Activated gamma-delta T cell treated with Interleukin-2 at 50 U/mL for 16 hours (primary cell): ENCODE data around the gene SLC16A3.
"Not testable (repeated sequence)": the region's sequence is repeated elsewhere in the genome, so short reads cannot be mapped to it uniquely, and the experiment has no call there.

Experiments
- DNase-seq: peaks from one replicate; pipeline ENCODE4 v3.0.0-alpha.2; 2020

The SLC16A3 gene

DNA sequence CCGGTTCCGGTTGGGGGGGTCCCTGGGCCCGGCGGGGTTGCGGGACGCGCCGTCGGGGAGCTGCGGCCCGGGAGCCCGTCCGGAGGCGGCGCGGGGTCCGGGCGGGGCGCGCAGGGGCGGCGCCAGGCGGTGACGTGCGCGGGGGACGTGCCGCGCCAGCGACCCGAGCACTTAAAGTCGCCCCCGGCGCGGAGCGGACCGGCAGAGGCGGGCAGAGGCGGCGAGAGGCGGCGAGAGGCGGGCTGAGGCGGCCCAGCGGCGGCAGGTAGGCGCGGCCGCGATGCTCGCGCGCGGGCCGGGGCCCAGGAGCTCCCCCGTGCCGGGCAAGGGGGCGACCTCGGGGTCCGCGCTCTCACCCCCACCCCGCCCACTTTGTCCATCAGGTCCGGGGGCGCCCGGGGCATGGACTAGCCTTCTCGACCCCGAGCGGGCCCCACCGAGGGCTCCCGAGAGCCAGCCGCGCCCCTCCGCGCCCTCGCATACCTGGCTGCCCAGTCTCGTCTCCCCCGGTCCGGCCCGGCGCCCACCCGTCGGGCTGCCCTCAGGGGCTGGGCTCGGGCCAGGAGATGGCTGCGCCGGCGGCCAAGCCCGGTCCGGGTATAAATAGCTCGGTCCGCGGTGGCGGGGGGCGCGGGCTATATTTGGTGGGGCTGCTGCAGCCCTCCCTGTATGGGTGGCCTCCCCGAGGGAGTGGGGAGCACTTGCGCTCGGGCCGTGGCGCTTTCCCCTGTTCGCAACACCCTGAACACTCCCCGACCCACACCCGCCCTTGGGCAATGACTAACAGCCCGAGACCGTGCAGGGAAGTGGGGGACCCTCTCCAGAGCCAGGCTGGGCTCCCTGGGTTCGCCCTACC is at the start of gene SLC16A3:
TSS of gene SLC16A3 (plus strand) at position 201 of the 856 bp plus-strand sequence. CDS start 6,967 bp downstream, outside the sequence.
- peak; percentile 54 for DNase-seq

DNA sequence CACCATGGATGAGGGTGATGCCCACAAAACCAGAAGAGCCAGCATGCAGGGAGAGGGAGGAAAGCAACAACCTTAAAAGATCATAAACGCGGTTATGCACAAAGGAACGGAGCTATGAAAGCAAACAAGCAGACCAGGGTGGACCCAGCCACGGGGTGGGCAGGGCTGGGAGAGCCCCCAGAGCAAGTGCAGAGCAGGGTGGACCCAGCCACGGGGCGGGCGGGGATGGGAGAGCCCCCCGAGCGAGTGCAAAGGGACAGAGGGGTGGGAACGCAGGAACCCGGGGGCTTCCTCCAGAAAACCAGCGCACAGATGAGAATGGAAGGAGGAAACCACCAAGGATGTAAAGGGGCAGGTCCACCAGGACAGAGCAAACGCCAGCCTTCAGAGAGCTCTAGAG is 49.4 kb upstream of the SLC16A3 start:
- DNase-seq = no peak

DNA sequence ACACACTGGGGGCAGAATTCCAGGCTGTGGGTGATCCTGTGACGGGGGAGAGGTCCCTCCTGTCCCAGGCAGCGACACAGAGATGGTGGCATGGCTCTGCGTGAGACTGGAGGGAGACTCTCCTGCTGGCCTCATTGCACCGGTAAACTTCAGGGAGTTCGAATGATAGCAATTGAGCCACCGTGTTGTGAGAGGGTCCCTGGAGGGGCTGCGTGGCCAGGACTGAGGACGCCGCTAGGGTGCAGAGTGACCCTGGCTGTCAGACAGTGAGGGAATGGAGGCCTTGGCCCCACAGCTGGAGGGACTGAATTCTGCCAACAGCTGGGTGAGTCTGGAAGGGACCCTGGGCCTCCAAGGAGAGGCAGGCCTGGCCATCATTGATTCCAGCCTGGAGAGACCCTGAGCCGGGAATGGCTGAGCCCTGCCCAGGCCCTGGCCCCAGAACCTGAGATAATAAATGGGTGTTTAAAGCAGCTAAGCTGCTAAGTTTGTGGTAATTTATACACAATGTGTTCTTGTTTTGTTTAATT is 48.8 kb upstream of the SLC16A3 start:
- no peak for DNase-seq

DNA sequence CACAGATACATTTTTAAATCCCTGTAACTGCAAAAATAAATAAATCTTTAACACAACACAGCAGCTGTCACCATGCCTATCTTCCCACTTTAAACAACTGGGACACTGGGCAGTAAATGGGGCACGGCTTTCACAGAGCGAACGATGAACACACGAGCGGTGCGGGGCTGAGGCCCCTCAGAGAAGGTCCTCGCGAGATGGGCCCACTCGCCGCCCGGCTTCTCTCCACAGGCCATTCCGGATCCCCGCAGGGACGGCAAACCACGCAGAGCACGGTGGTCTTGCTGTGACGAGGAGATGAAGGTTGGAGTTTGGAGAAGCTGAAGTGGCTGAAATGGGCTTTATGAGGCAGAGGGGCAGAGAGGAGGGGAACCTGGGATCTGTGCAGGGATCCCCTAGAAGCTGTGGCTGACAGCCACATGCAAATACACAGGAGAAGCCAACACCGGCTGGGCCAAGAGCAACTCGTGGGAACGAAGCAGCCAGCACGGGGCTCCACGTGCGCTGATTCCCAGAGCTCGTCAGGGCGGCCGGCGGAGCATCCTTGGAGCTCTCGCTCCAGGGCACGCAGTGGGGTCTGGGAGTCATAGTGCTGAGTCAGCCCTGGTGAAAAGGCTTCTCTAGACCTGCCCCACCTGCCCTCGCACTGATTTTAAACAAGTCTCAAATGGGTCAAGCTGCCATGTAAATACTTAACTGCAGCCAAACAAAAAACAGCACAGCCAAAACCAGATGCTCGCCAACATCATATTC is 47.9 kb upstream of the SLC16A3 start:
- DNase-seq = no peak

DNA sequence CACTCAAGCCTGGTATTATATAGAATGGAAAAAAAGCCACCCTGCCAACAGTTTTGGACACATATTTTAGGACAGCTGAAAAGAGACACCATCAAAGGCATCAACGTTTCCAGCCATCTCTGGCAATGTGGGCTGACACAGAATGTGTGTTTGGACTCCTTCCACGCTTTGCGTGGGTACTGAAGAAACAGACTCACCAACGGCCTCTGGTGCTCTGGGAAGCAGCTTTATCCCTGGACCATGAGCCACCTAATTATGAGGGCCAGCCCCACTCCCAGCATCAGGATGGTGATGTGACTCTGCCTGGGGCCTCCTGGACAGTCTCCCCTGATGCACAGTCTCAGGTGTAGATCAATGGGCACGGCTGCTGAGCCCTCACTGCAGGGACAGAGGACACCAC is 44.1 kb upstream of the SLC16A3 start:
- DNase-seq = no peak

DNA sequence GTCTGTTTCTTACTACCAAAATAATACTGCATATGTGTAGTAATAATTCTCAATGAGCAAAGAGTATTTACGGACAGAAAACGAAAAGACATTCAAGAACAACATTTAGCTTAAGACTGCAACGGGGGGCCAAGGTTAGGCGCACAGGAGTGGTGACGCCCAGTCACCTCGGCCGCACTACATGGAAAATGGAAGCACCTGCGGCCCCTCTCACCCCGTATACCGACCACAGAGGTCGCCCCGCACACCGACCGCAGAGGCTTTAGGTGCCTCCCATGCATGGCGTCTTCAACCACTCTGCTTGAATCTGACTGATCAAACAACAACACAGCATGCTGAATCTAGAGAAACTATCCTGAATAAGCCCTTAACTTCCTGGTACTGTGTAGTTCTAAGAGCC is 42.6 kb upstream of the SLC16A3 start:
- DNase-seq = no peak

DNA sequence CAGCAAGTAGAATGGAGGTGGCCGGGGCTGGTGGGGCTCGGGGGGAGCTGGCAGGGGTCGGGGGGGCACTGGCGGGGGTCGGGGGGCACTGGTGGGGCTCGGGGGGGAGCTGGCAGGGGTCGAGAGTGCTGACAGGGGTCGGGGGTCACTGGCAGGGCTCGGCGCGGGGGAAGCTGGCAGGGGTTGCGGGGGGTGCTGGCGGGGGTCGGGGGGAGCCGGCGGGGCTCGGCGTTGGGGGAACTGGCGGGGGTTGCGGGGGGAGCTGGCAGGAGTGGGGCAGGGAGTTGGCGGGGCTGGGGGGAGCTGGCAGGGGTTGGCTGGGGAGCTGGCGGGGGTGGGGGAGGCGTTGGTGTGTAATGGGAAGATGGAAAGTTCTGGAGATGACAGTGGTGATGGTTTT is 41.3 kb upstream of the SLC16A3 start:
- DNase-seq = no peak

DNA sequence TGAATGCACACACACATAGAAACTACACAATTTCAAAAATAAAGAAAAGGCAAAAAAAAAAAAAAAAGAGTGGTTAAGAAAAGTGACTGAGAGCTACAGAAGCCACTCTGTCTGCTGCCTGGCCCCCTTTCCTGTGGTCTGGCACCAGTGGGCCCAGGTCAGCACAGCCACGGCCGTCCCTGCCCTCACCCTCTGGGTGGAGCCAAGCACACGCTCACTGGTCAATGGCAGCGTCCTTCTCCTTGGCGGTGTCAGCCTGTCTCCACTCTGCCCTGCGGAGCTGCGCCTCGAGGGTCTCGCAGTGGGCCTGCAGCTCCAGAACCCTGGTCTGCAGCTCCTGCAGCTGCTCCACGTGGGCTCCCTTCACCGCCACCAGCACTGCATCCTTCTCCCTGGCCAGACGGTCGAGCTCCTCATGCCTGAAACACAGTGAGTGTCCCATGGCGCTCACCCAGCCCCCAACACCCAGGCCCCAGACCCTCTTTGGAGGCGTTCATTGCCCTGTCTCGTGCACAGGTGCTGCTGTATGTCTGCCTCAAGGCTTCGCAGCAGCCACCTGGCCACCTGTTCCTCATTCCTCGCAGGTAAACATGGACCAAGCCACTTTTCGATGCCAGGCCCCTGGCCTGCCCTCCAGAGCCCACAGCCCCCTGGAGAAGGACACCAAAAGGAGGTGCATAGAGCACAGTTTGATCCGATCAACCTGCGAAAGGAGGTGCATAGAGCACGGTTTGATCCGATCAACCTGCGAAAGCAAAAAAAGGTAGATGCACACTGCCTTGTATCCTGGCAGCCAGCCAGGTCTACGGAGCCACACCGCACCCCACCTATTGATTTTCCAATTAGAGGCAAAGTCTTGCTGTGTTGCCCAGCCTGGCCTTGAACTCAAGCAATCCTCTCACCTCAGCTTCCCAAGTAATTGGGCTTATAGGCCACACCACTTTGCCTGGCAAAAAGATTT is 40.6 kb upstream of the SLC16A3 start:
- DNase-seq = no peak

DNA sequence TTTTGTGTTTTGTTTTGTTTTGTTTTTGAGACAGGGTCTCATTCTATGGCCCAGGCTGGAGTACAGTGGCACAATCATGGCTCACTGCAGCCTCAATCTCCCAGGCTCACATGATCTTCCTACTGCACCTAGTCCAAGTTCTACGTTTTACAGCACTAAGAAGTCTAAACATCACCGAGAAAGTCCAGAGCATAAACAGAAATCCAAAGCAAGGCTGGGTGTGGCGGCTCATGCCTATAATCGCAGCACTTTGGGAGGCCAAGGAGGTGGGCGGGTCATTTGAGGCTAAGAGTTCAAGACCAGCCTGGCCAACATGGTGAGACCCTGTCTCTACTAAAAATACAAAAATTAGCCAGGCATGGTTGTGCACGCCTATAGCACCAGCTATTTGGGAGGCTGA is 35.8 kb upstream of the SLC16A3 start:
- DNase-seq = not testable (repeated sequence)

DNA sequence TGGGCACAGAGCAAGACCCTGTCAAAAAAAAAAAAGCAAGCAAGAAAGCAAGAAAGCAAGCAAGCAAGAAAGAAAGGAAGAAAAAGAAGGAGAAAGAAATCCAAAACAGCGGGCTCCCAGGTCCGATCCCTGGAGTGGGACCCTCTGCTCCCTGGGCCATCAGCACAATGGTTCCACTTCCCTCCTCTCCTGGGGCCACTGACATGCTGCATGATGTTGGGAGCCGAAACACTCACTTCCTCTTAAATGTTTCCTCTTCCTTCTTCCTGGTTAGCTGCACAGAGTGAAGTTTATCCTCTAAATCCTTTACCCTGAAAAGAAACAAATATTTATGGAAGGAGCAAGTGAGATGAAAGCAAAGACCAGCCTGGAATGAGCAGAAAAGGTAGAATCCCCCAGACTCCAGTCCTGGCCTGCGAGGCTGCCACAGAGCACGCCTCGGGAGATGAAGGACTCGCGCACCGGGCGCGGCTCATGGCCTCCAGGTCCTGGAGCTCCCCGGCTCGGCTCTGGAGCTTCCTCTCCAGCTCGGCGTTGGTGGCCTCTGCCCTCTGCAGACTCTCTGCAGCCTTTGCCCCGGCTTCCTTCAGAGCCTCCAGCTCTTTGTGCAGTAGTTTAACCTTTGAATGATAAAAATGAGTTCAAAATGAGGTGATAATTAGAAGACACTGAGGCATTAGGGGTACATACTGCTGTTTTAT is 35.2 kb upstream of the SLC16A3 start:
- DNase-seq = no peak

DNA sequence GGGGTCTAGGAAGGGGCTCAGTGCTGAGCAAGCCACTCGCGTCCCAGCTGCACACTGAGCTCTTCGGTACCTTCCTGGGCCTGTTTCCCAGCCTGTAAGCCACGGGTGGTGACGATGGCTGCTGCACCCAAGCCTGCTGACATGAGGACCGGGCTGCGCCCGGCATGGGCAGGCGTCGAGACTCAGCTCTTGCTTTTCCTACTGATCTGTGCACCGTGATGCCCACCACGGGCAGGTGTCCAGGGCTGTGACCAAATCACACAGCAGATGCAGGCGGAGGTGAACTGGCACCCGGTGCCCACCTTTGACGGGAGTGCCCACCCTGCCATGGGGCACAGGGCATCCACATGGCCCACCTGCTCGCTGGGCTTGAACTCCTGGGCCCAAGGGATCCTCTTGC is 34.1 kb upstream of the SLC16A3 start:
- no peak for DNase-seq

DNA sequence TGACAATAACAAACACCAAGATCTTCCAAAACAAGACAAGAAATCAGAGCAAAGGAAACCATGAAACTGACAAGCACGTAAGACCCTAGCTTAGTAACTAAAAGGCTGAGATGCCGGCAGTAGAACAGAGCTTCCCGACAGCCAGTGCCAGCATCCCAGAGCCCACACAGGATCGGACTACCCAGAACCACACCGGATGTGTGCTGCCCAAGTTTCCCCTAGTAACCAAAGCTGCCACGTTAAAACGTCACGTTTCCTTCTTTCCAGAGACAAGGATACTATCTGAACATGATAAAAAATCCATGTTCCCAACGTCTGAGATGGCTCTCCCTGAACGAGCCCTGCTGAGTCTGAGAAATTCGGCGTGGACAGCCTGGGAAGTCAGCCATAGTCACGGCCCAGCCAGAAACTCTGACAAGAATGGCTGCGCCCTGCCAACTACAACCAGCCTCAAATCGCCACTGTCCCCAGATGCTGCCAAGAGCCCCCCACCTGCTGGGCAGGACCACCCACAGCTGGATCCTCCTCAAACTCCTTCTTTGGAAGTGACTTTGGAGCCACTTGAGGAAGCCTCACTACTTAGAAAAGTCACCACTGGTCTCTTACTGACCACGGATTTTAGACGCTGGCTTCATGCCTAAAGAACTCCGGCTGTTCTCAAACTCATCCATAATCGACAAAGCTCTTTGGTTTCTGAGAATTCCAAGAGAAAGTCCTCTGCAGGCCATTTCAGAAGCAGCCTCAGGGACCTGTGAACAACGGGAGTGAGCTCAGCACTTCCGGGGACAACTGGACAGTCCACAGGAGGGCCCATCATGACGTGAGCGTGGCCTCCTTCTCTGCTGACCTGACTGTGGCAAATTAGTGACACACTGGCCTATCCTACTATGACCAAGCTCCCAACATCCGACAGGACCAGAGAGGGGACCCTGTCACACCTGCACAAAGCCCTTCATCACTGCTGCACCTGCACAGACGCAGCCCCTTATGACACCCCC is 32.9 kb upstream of the SLC16A3 start:
- no peak for DNase-seq

DNA sequence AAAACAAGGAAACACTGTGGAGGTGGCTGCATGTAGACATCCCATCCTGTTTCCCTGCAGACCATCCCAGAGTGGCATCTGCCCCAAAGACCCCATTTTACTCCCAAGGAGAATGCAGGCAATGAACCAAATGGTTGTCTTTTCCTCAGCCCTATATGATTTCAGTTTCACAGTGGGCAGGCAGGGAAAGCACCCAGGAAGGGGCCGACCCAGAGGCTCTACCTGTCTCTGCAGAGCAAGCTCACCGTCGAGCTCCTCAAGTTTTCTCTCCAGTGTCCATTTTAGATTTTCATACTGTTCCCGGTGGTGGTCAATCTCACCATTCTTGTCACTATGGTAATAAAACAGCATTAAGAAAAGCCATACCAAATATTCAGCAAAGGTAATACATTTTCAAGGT is 30.8 kb upstream of the SLC16A3 start:
- no peak for DNase-seq

DNA sequence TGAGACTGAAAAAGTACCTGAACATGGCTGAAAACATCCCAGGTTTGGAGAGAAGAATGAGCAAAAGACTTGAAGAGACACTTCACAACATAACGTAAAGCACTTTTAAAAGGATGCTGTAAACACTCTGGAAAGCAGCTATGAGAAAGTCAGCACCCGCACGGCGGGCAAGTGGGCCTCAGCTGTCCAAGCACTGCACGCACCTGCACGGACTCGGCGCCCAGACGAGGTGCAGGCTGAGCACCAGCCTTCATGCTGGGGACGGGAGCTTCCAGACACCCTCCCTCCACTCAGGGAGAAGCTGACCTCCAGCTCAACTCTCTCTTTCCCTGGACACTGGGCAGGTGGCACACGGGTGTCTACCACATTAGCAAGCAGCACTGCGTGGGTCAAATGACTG is 29.3 kb upstream of the SLC16A3 start:
- no peak for DNase-seq

DNA sequence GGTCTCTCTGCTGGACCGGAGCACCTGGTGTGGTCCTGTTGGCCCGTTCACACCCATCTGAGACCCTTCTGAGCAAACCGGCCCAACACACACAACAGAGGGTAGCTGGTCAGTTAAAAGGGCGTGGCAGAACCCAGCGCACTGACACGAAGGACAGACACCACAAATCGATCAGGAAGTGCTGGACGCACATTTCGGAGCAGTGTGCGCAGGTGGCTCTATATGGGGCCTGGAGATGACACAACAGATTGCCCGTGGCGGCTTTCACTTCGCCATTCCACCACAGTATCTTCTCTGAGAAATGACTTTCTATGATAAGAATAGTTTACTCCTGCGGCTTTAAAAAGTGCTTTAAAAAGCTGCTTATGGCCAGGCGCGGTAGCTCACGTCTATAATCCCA is 28.7 kb upstream of the SLC16A3 start:
- no peak for DNase-seq

DNA sequence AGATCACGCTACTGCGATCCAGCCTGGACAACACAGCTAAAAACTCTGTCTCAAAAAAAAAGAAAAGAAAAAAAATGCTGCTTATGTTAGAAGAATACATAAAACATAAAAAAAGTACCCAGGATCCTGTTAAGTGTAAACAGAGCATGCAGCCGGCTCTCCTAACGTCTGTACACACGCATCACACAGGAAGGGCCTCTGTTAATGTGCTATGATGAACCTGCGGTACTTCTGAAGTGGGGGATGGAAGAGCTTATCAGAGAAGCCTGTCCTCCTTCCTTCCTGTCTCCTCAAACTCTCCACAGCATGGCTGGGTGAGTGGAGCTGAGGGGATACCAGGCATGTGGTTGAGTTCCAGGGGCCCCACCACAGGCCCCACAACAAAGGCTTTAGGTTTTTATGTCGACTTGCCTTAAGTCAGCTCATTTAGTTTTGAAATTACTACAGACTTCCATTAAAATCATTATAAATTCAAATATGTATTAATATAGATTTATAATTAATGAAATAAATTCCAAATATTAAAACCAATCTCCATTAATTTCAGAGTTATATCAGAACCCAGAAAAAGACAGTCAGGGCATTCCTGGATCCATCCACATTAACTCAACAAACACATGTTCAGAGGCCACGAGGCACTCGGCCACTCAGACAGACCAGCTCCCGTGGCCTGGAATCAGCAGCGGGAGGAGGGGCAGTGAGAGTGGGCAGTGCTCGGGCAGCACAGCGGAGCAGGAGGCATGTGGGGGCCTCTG is 27.9 kb upstream of the SLC16A3 start:
- peak; percentile 68 for DNase-seq

DNA sequence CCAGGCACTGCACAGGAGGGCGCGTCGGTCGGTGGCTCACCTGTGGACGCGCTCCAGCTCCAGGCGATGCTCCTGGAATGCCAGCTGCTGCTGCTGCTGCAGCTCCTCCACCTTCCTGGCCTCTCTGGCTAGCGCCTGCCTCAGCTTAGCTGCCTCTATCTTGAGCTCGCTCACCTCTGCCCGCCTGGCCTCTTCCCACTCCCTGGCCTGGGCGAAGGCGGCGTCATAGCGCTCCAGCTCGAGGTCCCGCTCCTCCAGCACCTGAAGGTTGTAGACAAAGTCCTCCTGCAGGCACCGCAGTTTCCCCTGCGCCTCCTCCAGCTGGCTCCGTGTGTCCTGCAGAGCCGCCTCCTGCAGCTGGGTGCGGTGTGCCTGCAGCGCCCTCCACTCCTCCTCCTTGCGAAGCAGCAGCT is 27.3 kb upstream of the SLC16A3 start:
- DNase-seq = no peak

DNA sequence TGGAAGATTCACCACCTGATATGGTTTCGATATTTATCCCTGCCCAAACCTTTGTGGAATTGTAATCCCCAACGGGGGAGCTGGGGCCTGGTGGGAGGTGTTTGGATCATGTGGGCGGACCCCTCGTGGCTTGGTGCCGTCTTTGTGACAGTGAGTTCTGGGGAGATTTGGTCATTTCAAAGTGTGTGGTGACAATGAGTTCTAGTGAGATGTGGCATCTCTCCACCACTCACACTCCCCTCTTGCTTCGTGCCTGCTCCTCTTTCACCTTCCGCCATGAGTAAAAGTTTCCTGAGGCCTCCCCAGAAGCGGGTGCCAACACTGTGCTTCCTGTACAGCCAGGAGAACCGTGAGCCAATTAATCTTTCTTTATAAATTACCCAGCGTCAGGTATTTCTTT is 25.9 kb upstream of the SLC16A3 start:
- DNase-seq = no peak

DNA sequence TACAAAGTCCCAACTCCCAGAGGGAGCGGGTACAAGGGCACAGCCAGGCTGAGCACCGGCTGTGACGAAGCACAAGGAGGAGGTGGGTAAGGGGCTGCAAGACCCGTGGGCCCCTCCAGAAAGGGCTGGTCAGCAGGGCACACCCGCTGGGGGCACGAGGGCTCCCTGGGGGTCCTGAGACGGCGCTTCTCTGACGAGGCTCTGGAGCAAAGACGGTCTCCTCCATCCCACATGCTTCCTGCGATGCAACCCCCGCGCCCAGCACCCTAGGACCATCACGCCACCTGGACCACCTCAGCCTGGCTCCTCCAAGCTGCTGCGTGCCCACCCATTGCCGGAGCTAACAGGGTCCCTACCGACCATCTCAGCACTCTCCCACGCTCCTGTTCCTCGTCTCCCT is 24.9 kb upstream of the SLC16A3 start:
- DNase-seq = no peak
